ENCODE data around the gene CYP24A1.

CYP24A1 gene

GRCh38 chr20:54170026-54170471 lies 3.7 kb downstream of the CYP24A1 start:
- Histone ChIP-seq H3K4me3 (ENCODE audit: low read depth, low read length, poor library complexity, severe bottlenecking) (no peak overlapping the region), H3K9ac (ENCODE audit: low read length) (no peak overlapping the region), H3K36me3 (ENCODE audit: insufficient read depth, low read length) (no peaks in the 10 kb centered on the region), H3K4me1 (ENCODE audit: insufficient read depth, low read length, severe bottlenecking) (no peaks in the 10 kb centered on the region), H2AFZ (ENCODE audit: low read length) (no peak overlapping the region), H3K79me2 (ENCODE audit: insufficient read depth, low read length) (no peaks in the 10 kb centered on the region), H3K9me2 (ENCODE audit: low read depth, low read length) (no peaks in the 10 kb centered on the region), H3K27ac (ENCODE audit: low read depth, low read length, poor library complexity, severe bottlenecking) (no peak overlapping the region), H3K4me2 (ENCODE audit: low read length) (no peak overlapping the region), H3K27me3 (ENCODE audit: insufficient read depth, low read length) (no peaks in the 10 kb centered on the region; the same call in 1 of the 2 replicates), H3F3A (ENCODE audit: insufficient read depth, low read length) (no peaks in the 10 kb centered on the region), H4K20me1 (ENCODE audit: insufficient read depth, low read length) (no peaks in the 10 kb centered on the region), H3K9me3 (ENCODE audit: low read length) (no peaks in the 10 kb centered on the region)
- TF ChIP-seq EZH2 (IDR thresholded peaks at IDR 0.05; ENCODE audit: borderline replicate concordance, low read length): no peak

GRCh38 chr20:54168961-54169862 lies 4.6 kb downstream of the CYP24A1 start:
- no peaks in the 10 kb centered on the region for H3K36me3 ChIP-seq (ENCODE audit: insufficient read depth, low read length)
- H3K9ac ChIP-seq (ENCODE audit: low read length): no peak overlapping the region
- no peak overlapping the region for H3K4me2 ChIP-seq (ENCODE audit: low read length)
- no peak overlapping the region for H3K27ac ChIP-seq (ENCODE audit: low read depth, low read length, poor library complexity, severe bottlenecking)
- no peaks in the 10 kb centered on the region for H3F3A ChIP-seq (ENCODE audit: insufficient read depth, low read length)
- no peaks in the 10 kb centered on the region for H3K4me1 ChIP-seq (ENCODE audit: insufficient read depth, low read length, severe bottlenecking)
- TF ChIP-seq CTCF (IDR thresholded peaks at IDR 0.05; ENCODE audit: low read length) (no peak), EZH2 (IDR thresholded peaks at IDR 0.05; ENCODE audit: borderline replicate concordance, low read length) (no peak)
- H4K20me1 ChIP-seq (ENCODE audit: insufficient read depth, low read length): no peaks in the 10 kb centered on the region
- no peaks in the 10 kb centered on the region for H3K9me2 ChIP-seq (ENCODE audit: low read depth, low read length)
- H3K27me3 ChIP-seq (ENCODE audit: insufficient read depth, low read length): no peaks in the 10 kb centered on the region; the same call in 1 of the 2 replicates
- H3K4me3 ChIP-seq (ENCODE audit: low read depth, low read length, poor library complexity, severe bottlenecking): no peak overlapping the region
- H2AFZ ChIP-seq (ENCODE audit: low read length): no peak overlapping the region
- no peaks in the 10 kb centered on the region for H3K79me2 ChIP-seq (ENCODE audit: insufficient read depth, low read length)
- H3K9me3 ChIP-seq (ENCODE audit: low read length): no peaks in the 10 kb centered on the region

GRCh38 chr20:54167909-54168872 lies 5.6 kb downstream of the CYP24A1 start:
- no peaks in the 10 kb centered on the region for H4K20me1 ChIP-seq (ENCODE audit: insufficient read depth, low read length)
- no peak overlapping the region for H3K4me3 ChIP-seq (ENCODE audit: low read depth, low read length, poor library complexity, severe bottlenecking)
- H3F3A ChIP-seq (ENCODE audit: insufficient read depth, low read length): no peaks in the 10 kb centered on the region
- H3K4me2 ChIP-seq (ENCODE audit: low read length): no peak overlapping the region
- H3K9ac ChIP-seq (ENCODE audit: low read length): no peak overlapping the region
- no peaks in the 10 kb centered on the region for H3K36me3 ChIP-seq (ENCODE audit: insufficient read depth, low read length)
- no peaks in the 10 kb centered on the region for H3K4me1 ChIP-seq (ENCODE audit: insufficient read depth, low read length, severe bottlenecking)
- H2AFZ ChIP-seq (ENCODE audit: low read length): no peak overlapping the region
- H3K9me2 ChIP-seq (ENCODE audit: low read depth, low read length): no peaks in the 10 kb centered on the region
- no peaks in the 10 kb centered on the region for H3K9me3 ChIP-seq (ENCODE audit: low read length)
- TF ChIP-seq EZH2 (IDR thresholded peaks at IDR 0.05; ENCODE audit: borderline replicate concordance, low read length): no peak
- TF ChIP-seq CTCF (IDR thresholded peaks at IDR 0.05; ENCODE audit: low read length): no peak
- H3K27ac ChIP-seq (ENCODE audit: low read depth, low read length, poor library complexity, severe bottlenecking): no peak overlapping the region
- no peaks in the 10 kb centered on the region for H3K79me2 ChIP-seq (ENCODE audit: insufficient read depth, low read length)
- no peaks in the 10 kb centered on the region; the same call in 1 of the 2 replicates for H3K27me3 ChIP-seq (ENCODE audit: insufficient read depth, low read length)
